Measurements from ENCODE around the gene NPHP4. TPM values are rescaled to one million over a fixed set of nuclear protein-coding genes. Genes with fewer than 3 reads are reported as not detected.

NPHP4 gene
- total RNA-seq, 4 donors from 2014 or later: 1.1 to 10.4 (median 1.8) TPM

- H3K9me3 ChIP-seq: no peaks in the 10 kb centered on the region
- H3K27me3 ChIP-seq: no peaks in the 10 kb centered on the region
- no peak overlapping the region for H3K4me3 ChIP-seq
- DNase-seq: no peak
- H3K4me1 ChIP-seq: no peaks in the 10 kb centered on the region
- no peak overlapping the region for H3K27ac ChIP-seq
- H3K36me3 ChIP-seq: no peaks in the 10 kb centered on the region
- no peak for ATAC-seq
- intact Hi-C loops (cut with DNase I; ENCODE audit: low total_unique reads) (no loop called here), in situ Hi-C loops (cut with MboI; ENCODE audit: low sequenced_read_pairs in 4 of 4) (loop anchor here in 2 of 4 donors (25.0 kb wide), 1 partner anchor 399 kb away; no protein-coding TSS in a partner anchor)
- TF ChIP-seq POLR2A (IDR thresholded peaks at IDR 0.05): no peak
- no peak for TF ChIP-seq CTCF (IDR thresholded peaks at IDR 0.05 in 4 of 5, conservative IDR thresholded peaks at IDR 0.05 in 1 of 5)
These were observed 81.1 kb downstream of the NPHP4 start for GRCh38 chr1:5911157-5911556.

- no peaks in the 10 kb centered on the region for H3K9me3 ChIP-seq
- TF ChIP-seq POLR2A (IDR thresholded peaks at IDR 0.05): no peak
- TF ChIP-seq CTCF (IDR thresholded peaks at IDR 0.05 in 4 of 5, conservative IDR thresholded peaks at IDR 0.05 in 1 of 5): no peak
- DNase-seq: no peak
- intact Hi-C loops (cut with DNase I; ENCODE audit: low total_unique reads) (no loop called here), in situ Hi-C loops (cut with MboI; ENCODE audit: low sequenced_read_pairs in 4 of 4) (loop anchor here in 2 of 4 donors (25.0 kb wide), 1 partner anchor 398 kb away; no protein-coding TSS in a partner anchor)
- no peaks in the 10 kb centered on the region for H3K4me1 ChIP-seq
- no peak for ATAC-seq
- no peaks in the 10 kb centered on the region for H3K27me3 ChIP-seq
- H3K36me3 ChIP-seq: no peaks in the 10 kb centered on the region
- no peak overlapping the region for H3K4me3 ChIP-seq
- no peak overlapping the region for H3K27ac ChIP-seq
These were observed 81.6 kb downstream of the NPHP4 start for GRCh38 chr1:5910666-5911065.

- H3K9me3 ChIP-seq: no peaks in the 10 kb centered on the region
- H3K36me3 ChIP-seq: no peaks in the 10 kb centered on the region
- intact Hi-C loops (cut with DNase I; ENCODE audit: low total_unique reads) (no loop called here), in situ Hi-C loops (cut with MboI; ENCODE audit: low sequenced_read_pairs in 4 of 4) (loop anchor here in 2 of 4 donors (25.0 kb wide), 1 partner anchor 398 kb away; no protein-coding TSS in a partner anchor)
- H3K4me1 ChIP-seq: no peaks in the 10 kb centered on the region
- H3K27me3 ChIP-seq: no peaks in the 10 kb centered on the region
- TF ChIP-seq POLR2A (IDR thresholded peaks at IDR 0.05) (no peak), CTCF (IDR thresholded peaks at IDR 0.05 in 4 of 5, conservative IDR thresholded peaks at IDR 0.05 in 1 of 5) (no peak)
- no peak for ATAC-seq
- DNase-seq: no peak
- no peak overlapping the region for H3K27ac ChIP-seq
- no peak overlapping the region for H3K4me3 ChIP-seq
These were observed 82.0 kb downstream of the NPHP4 start for GRCh38 chr1:5910276-5910620.

- H3K27ac ChIP-seq: no peak overlapping the region
- H3K4me1 ChIP-seq: no peaks in the 10 kb centered on the region
- in situ Hi-C loops (cut with MboI; ENCODE audit: low sequenced_read_pairs in 4 of 4) (loop anchor here in 2 of 4 donors (25.0 kb wide), 1 partner anchor 397 kb away; no protein-coding TSS in a partner anchor), intact Hi-C loops (cut with DNase I; ENCODE audit: low total_unique reads) (no loop called here)
- H3K4me3 ChIP-seq: no peak overlapping the region
- ATAC-seq (no peak), DNase-seq (no peak)
- peaks cover 0 to 5% of the 10 kb centered on the region in 2 donors for H3K36me3 ChIP-seq
- no peaks in the 10 kb centered on the region for H3K27me3 ChIP-seq
- H3K9me3 ChIP-seq: no peaks in the 10 kb centered on the region
- TF ChIP-seq CTCF (IDR thresholded peaks at IDR 0.05 in 4 of 5, conservative IDR thresholded peaks at IDR 0.05 in 1 of 5) (no peak), POLR2A (IDR thresholded peaks at IDR 0.05) (no peak)
These were observed 82.5 kb downstream of the NPHP4 start for GRCh38 chr1:5909576-5910275.
